KMS-11 (cell line): Measurements from ENCODE around the gene NPHP4.

Experiments used
- H2AFZ ChIP-seq: fragments of 200-600 bp; sonication (generic); 2 replicates; pipeline ENCODE4 v1.6.1; 2016; ENCODE audit warnings: antibody characterized with exemption, mixed run types, low read depth
- H3K27ac ChIP-seq: fragments of 200-600 bp; sonication (generic); 2 replicates; pipeline ENCODE4 v1.6.1; 2016; ENCODE audit warnings: mild to moderate bottlenecking, mixed run types
- H3K27me3 ChIP-seq: fragments of 200-600 bp; sonication (generic); 2 replicates; pipeline ENCODE4 v1.6.1; 2017; ENCODE audit warnings: mild to moderate bottlenecking, low read depth, mixed run types, moderate library complexity; ENCODE audit not compliant: insufficient read depth
- H3K36me3 ChIP-seq: fragments of 200-600 bp; sonication (generic); 2 replicates; pipeline ENCODE4 v1.6.1; 2017; ENCODE audit warnings: mild to moderate bottlenecking, mixed run types; ENCODE audit not compliant: insufficient read depth
- H3K4me1 ChIP-seq: fragments of 200-600 bp; sonication (generic); 2 replicates; pipeline ENCODE4 v1.6.1; 2016; ENCODE audit warnings: mild to moderate bottlenecking, low read depth, mixed run types; ENCODE audit not compliant: poor library complexity, severe bottlenecking
- H3K4me2 ChIP-seq: fragments of 200-600 bp; sonication (generic); 2 replicates; pipeline ENCODE4 v1.7.0; 2016; ENCODE audit warnings: mild to moderate bottlenecking, mixed run types
- H3K4me3 ChIP-seq: fragments of 200-600 bp; sonication (generic); IDR thresholded peaks from 2 replicates; pipeline ENCODE4 v1.6.1; 2017; ENCODE audit warnings: low read depth, low read length, mixed read lengths; ENCODE audit not compliant: insufficient read depth
- H3K79me2 ChIP-seq: fragments of 200-600 bp; sonication (generic); 2 replicates; pipeline ENCODE4 v1.6.1; 2016; ENCODE audit warnings: low read depth, mixed run types; ENCODE audit not compliant: insufficient read depth
- H3K9ac ChIP-seq: fragments of 200-600 bp; sonication (generic); 2 replicates; pipeline ENCODE4 v1.6.1; 2016; ENCODE audit warnings: mild to moderate bottlenecking, mixed run types
- H4K20me1 ChIP-seq: fragments of 200-600 bp; sonication (generic); 2 replicates; pipeline ENCODE4 v1.6.1; 2016; ENCODE audit warnings: mild to moderate bottlenecking, mixed run types; ENCODE audit not compliant: insufficient read depth
- CTCF ChIP-seq: fragments of 200-600 bp; sonication (generic); conservative IDR thresholded peaks from 2 replicates; pipeline ENCODE4 v1.6.1; 2017; ENCODE audit warnings: low read depth, mild to moderate bottlenecking, antibody characterized with exemption, low read length, moderate library complexity, mixed read lengths

Gene NPHP4

GRCh38 chr1:5993556-5994491 lies 1.6 kb upstream of the NPHP4 start:
- peak overlapping the region; percentile 95 for H3K4me3 ChIP-seq
- H3K27me3 ChIP-seq: no peaks in the 10 kb centered on the region
- H3K4me1 ChIP-seq: peaks cover 23% of the 10 kb centered on the region
- peaks cover 62% of the 10 kb centered on the region for H3K79me2 ChIP-seq
- no peaks in the 10 kb centered on the region for H3K36me3 ChIP-seq
- H4K20me1 ChIP-seq: no peaks in the 10 kb centered on the region
- peak overlapping the region; percentile 79 for H3K27ac ChIP-seq
- peak overlapping the region; percentile 33; the same call in 1 of the 2 replicates for H2AFZ ChIP-seq
- H3K4me2 ChIP-seq: peak overlapping the region; percentile 94
- TF ChIP-seq CTCF: no peak
- peak overlapping the region; percentile 82 for H3K9ac ChIP-seq

- Histone ChIP-seq H3K36me3 (no peaks in the 10 kb centered on the region), H3K27me3 (no peaks in the 10 kb centered on the region), H3K4me1 (peaks cover 23% of the 10 kb centered on the region), H3K4me3 (peak overlapping the region; percentile 95), H4K20me1 (no peaks in the 10 kb centered on the region), H3K4me2 (peak overlapping the region; percentile 94), H3K79me2 (peaks cover 57% of the 10 kb centered on the region), H3K9ac (peak overlapping the region; percentile 82), H2AFZ (peak overlapping the region; percentile 33; the same call in 1 of the 2 replicates), H3K27ac (peak overlapping the region; percentile 79)
- TF ChIP-seq CTCF: no peak
Observed at GRCh38 chr1:5992814-5993555, 760 bp upstream of the NPHP4 start.

- H4K20me1 ChIP-seq: no peaks in the 10 kb centered on the region
- peak overlapping the region; percentile 94 for H3K4me3 ChIP-seq
- peak overlapping the region; percentile 75; the same call in 1 of the 2 replicates for H3K9ac ChIP-seq
- H3K27me3 ChIP-seq: no peaks in the 10 kb centered on the region
- H3K4me2 ChIP-seq: peak overlapping the region; percentile 93
- peaks cover 42% of the 10 kb centered on the region for H3K79me2 ChIP-seq
- TF ChIP-seq CTCF: no peak
- H3K27ac ChIP-seq: no peak overlapping the region
- no peaks in the 10 kb centered on the region for H3K36me3 ChIP-seq
- peaks cover 23% of the 10 kb centered on the region for H3K4me1 ChIP-seq
- H2AFZ ChIP-seq: peak overlapping the region; percentile 56; the same call in 1 of the 2 replicates
Observed at GRCh38 chr1:5991381-5992025, 722 bp downstream of the NPHP4 start.

GRCh38 chr1:5990913-5991312 lies 1.3 kb downstream of the NPHP4 start:
- no peak overlapping the region for H3K27ac ChIP-seq
- no peaks in the 10 kb centered on the region for H3K36me3 ChIP-seq
- H3K27me3 ChIP-seq: no peaks in the 10 kb centered on the region
- peaks cover 36% of the 10 kb centered on the region for H3K79me2 ChIP-seq
- peak overlapping the region; percentile 93 for H3K4me2 ChIP-seq
- H3K4me1 ChIP-seq: peaks cover 28% of the 10 kb centered on the region
- H3K4me3 ChIP-seq: peak overlapping the region; percentile 94
- H4K20me1 ChIP-seq: no peaks in the 10 kb centered on the region
- peak overlapping the region; percentile 50; the same call in 1 of the 2 replicates for H3K9ac ChIP-seq
- peak overlapping the region; percentile 56; the same call in 1 of the 2 replicates for H2AFZ ChIP-seq
- no peak for TF ChIP-seq CTCF
